GM18858 (cell line): ENCODE measurements around the gene ERI3.

ENCODE experiments used
- ATAC-seq: cut with Tn5 transposase; IDR thresholded peaks from one replicate; pipeline ENCODE4 v1.9.1; 2021; ENCODE audit not compliant: unreplicated experiment

ERI3 gene

GRCh38 chr1:44239961-44240371 lies 115.1 kb downstream of the ERI3 start:
- no peak for ATAC-seq

GRCh38 chr1:44239331-44239960 lies 115.6 kb downstream of the ERI3 start:
- no peak for ATAC-seq

- ATAC-seq: no peak
Measured at GRCh38 chr1:44238660-44239059, 116.4 kb downstream of the ERI3 start.

- ATAC-seq: no peak
Measured at GRCh38 chr1:44237721-44238457, 117.2 kb downstream of the ERI3 start.

GRCh38 chr1:44236490-44237272 lies 118.4 kb downstream of the ERI3 start:
- ATAC-seq: no peak

GRCh38 chr1:44235808-44236207 lies 119.2 kb downstream of the ERI3 start:
- ATAC-seq: no peak

GRCh38 chr1:44233593-44233992 lies 121.5 kb downstream of the ERI3 start:
- ATAC-seq: no peak

GRCh38 chr1:44230796-44231195 lies 124.3 kb downstream of the ERI3 start:
- no peak for ATAC-seq

GRCh38 chr1:44229435-44230167 lies 125.5 kb downstream of the ERI3 start:
- ATAC-seq: no peak

GRCh38 chr1:44228218-44228617 lies 126.8 kb downstream of the ERI3 start:
- no peak for ATAC-seq

- ATAC-seq: no peak
Measured at GRCh38 chr1:44227211-44227610, 127.8 kb downstream of the ERI3 start.

GRCh38 chr1:44225761-44226160 lies 129.3 kb downstream of the ERI3 start:
- no peak for ATAC-seq

- no peak for ATAC-seq
Measured at GRCh38 chr1:44223187-44223610, 131.9 kb downstream of the ERI3 start.

- ATAC-seq: no peak
Measured at GRCh38 chr1:44222397-44223186, 132.5 kb downstream of the ERI3 start.

GRCh38 chr1:44221769-44222168 lies 133.3 kb downstream of the ERI3 start:
- no peak for ATAC-seq

GRCh38 chr1:44220755-44221154 lies 134.3 kb downstream of the ERI3 start:
- no peak for ATAC-seq

- ATAC-seq: no peak
Measured at GRCh38 chr1:44220001-44220751, 134.9 kb downstream of the ERI3 start.

GRCh38 chr1:44219301-44219626 lies 135.8 kb downstream of the ERI3 start:
- no peak for ATAC-seq

- no peak for ATAC-seq
Measured at GRCh38 chr1:44218503-44219300, 136.4 kb downstream of the ERI3 start.
